ENCODE results near the gene TRIM39. TPM values are rescaled to one million over a fixed set of nuclear protein-coding genes. Genes with fewer than 3 reads are reported as not detected.

TRIM39 gene
- total and polyA plus RNA-seq, 2 of the 13 experiments (the other 11 are each of a cell fraction or from before 2014, with no cell fraction given), result 7.7 to 14.6 TPM

GRCh38 chr6:30355281-30355680 is 28.6 kb downstream of the TRIM39 start (continued):
- TF ChIP-seq ZNF337 (CRISPR knock-in tag; IDR thresholded peaks at IDR 0.05; ENCODE audit: borderline replicate concordance, low read depth), result no peak

DNA sequence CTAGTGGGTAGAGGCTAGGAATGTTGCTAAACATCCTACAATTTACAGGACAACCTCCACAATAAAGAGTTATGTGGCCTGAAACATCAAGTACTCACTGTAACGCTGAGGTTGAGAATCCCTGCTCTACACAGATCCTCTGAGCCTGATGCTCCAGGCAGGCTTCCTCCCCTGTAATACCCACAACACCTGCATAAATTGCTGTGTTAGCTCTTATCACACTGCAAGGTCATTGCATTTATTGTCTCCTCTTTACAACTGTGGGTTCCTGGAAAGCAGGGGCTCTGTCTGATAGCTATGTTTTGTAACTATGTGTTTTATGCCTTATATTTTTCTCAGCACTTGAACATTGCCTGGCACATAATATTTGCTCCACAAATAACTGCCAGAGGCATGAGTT is 29.8 kb downstream of the TRIM39 start:
- Histone ChIP-seq H3K79me2 (ENCODE audit: insufficient read depth, low read length) (no peaks in the 10 kb centered on the region), H3K4me2 (ENCODE audit: low read depth, low read length) (no peak overlapping the region), H3K36me3 (replicated peaks in 1 of 2; ENCODE audit: control insufficient read depth in 1 of 2, insufficient read depth in 2 of 2, low read length in 2 of 2) (no peaks in the 10 kb centered on the region), H3K27me3 (ENCODE audit: control insufficient read depth in 1 of 2, insufficient read depth in 2 of 2, low read length in 2 of 2) (peaks cover 6 to 49% of the 10 kb centered on the region in 2 experiments; a peak in 4 of 5 replicates), H3K27ac (ENCODE audit: extremely low read length, insufficient read depth, low read length) (no peak overlapping the region), H3K4me1 (ENCODE audit: insufficient read depth, low read length) (no peaks in the 10 kb centered on the region), H3K9ac (ENCODE audit: insufficient read depth, low read depth, low read length) (no peak overlapping the region), H2AFZ (ENCODE audit: low read length) (no peak overlapping the region), H3K9me3 (ENCODE audit: low read length) (no peaks in the 10 kb centered on the region), H3K4me3 (replicated peaks in 1 of 3; ENCODE audit: insufficient read depth in 1 of 3, low read depth in 2 of 3, low read length in 3 of 3) (no peak overlapping the region), H4K20me1 (ENCODE audit: insufficient read depth, low read length) (no peaks in the 10 kb centered on the region)
- ATAC-seq (no peak), DNase-seq (ENCODE audit: low spot score) (no peak), FAIRE-seq (no peak)
- CTCF ChIA-PET (ENCODE audit: low intra/inter-chr PET ratio, low total read pairs), result no interaction called here
- POLR2A ChIA-PET, result no interaction called here
- intact Hi-C loops (cut with micrococcal nuclease; ENCODE audit: unreplicated experiment), result loop anchor here (5.0 kb wide), 1 partner anchor 119 kb away; no protein-coding TSS in a partner anchor
- TF ChIP-seq POLR2G (IDR thresholded peaks at IDR 0.05; ENCODE audit: low read depth, low read length), result no peak
- no peak for TF ChIP-seq HMG20B (CRISPR knock-in tag; conservative IDR thresholded peaks at IDR 0.05)
- no peak for TF ChIP-seq ARHGAP35 (CRISPR knock-in tag; IDR thresholded peaks at IDR 0.05; ENCODE audit: borderline replicate concordance)
- TF ChIP-seq ZNF263 (CRISPR knock-in tag; IDR thresholded peaks at IDR 0.05), result no peak
- peak in 1 of 2 experiments; percentile 32; a peak in 2 of 4 replicates for TF ChIP-seq MAFK (conservative IDR thresholded peaks at IDR 0.05 in 1 of 2, IDR thresholded peaks at IDR 0.05 in 1 of 2; ENCODE audit: low read length in 2 of 2)
- TF ChIP-seq THYN1 (CRISPR knock-in tag; IDR thresholded peaks at IDR 0.05; ENCODE audit: borderline replicate concordance, low read depth), result no peak
- TF ChIP-seq MAFF (IDR thresholded peaks at IDR 0.05; ENCODE audit: low read depth, low read length), result peak; percentile 40; the same call in 1 of the 2 replicates
- no peak for TF ChIP-seq ZKSCAN8 (CRISPR knock-in tag; IDR thresholded peaks at IDR 0.05; ENCODE audit: borderline replicate concordance)
- TF ChIP-seq NFE2L1 (CRISPR knock-in tag; IDR thresholded peaks at IDR 0.05; ENCODE audit: borderline replicate concordance), result no peak
- TF ChIP-seq ZNF550 (CRISPR knock-in tag; IDR thresholded peaks at IDR 0.05; ENCODE audit: borderline replicate concordance), result no peak
- TF ChIP-seq KAT7 (CRISPR knock-in tag; IDR thresholded peaks at IDR 0.05; ENCODE audit: borderline replicate concordance), result no peak
- no peak for TF ChIP-seq TFAP4 (IDR thresholded peaks at IDR 0.05; ENCODE audit: borderline replicate concordance, low read depth)
- TF ChIP-seq ZNF558 (CRISPR knock-in tag; IDR thresholded peaks at IDR 0.05; ENCODE audit: borderline replicate concordance), result no peak
- no TSS peak for BruUV-seq (replicated peaks)
- in situ Hi-C loops (cut with HindIII; ENCODE audit: extremely low pct_ligation_motif_present, low pct_unique_long_range_greater_than_20kb), result no loop called here
- WGBS (ENCODE audit: low lambda C conversion rate), result 0% methylated on average over 1 of the region's 1 CpG
